Ecto neural progenitor cell (in vitro differentiated cells): Measurements from ENCODE around the gene PEX5.
"Not testable (repeated sequence)": the region's sequence is repeated elsewhere in the genome, so short reads cannot be mapped to it uniquely, and the experiment has no call there.

Source experiments
- DNase-seq: peaks from one replicate; pipeline ENCODE4 v3.0.0-alpha.2; 2018; ENCODE audit warnings: low spot score

PEX5 gene

GRCh38 chr12:7217475-7218069, 28.1 kb downstream of the PEX5 start:
- no peak for DNase-seq

GRCh38 chr12:7219599-7220243, 30.2 kb downstream of the PEX5 start:
- DNase-seq: peak; percentile 77

- no peak for DNase-seq
These were observed 32.0 kb downstream of the PEX5 start for GRCh38 chr12:7221486-7221885.

DNA sequence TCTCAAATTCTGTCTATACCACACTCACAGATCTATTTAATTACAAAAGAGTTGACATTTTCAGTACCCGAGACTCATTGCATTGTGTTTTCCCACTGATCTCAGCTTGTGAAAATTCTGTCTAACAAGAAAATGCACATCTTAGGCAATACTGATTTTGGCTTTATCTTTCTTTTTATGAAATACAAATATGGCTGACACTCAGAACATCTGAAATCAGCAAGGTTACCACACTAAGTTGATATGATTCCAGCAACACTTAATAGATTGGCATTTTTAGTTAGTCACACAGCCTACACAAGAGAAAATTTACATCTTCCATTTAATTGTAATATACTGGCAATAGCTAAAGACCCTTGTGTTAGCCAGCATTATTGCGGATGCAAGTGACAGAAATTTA, 40.3 kb downstream of the PEX5 start:
- DNase-seq: no peak

DNA sequence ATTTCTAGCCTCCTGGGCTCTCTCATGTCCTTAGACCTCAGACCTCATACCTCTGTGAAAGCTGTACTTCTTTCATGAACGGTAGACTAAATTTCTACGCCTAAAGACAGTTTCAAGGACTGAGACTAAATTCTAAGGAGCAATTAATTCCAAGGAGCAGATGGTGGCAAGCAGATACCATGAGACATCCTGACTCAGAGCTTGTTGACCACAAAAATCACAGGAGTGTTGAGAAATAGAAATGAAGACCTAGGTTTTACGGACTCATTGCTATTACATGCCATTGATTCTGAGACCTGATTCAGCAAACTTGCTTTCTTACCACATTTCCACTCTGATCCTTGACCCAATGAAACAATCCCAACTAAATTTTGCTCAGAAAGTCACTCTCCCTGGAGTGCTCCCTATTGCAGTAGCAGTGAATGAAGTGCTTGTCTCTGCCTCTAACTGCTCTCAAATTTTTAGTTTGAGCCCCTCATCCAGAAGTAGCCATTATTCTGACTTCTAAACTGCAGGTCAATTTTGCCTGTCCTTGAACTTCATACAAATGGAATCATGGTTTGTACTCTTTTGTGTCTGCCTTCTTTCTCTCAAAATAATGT, 52.0 kb downstream of the PEX5 start:
- no peak for DNase-seq

- no peak for DNase-seq
These were observed 53.0 kb downstream of the PEX5 start for GRCh38 chr12:7242176-7243101.

GRCh38 chr12:7251328-7251996, 62.0 kb downstream of the PEX5 start:
- not testable (repeated sequence) for DNase-seq

DNA sequence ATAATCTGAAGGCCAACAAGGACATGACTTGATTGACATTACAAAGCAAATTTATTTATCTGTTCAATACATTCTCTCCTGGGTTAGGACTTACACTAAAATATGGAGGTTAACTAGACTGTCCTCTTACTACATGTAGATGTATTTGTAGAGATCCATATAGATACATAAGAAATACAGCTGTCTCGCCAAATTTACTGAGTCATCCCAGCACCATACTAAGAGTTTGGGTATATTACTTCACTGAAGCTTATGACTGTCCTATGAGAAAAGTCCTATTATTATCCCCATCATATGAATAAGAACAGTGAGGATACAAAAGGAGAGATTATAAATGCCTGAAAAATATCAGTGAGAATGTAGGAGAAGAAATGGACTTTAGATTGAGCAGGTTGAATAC, 69.6 kb downstream of the PEX5 start:
- DNase-seq: no peak
